22Rv1 (cell line): Measurements from ENCODE around the gene CRADD.
A peak's percentile ranks its signal among the peaks of the same experiment; 100 is the strongest.

Experiments
- H3K27ac ChIP-seq: fragments of 450-650 bp; 2 replicates; pipeline ENCODE4 v1.5.1; 2017
- ZFX ChIP-seq: fragments of 450-650 bp; IDR thresholded peaks from 2 replicates; pipeline ENCODE4 v1.6.1; 2017; ENCODE audit warnings: antibody characterized with exemption, borderline replicate concordance
- TF ChIP-seq, protein P1 (sequence below): fragments of 450-650 bp; IDR thresholded peaks from 2 replicates; pipeline ENCODE4 v1.5.1; 2017; ENCODE audit warnings: mild to moderate bottlenecking

Gene CRADD

DNA sequence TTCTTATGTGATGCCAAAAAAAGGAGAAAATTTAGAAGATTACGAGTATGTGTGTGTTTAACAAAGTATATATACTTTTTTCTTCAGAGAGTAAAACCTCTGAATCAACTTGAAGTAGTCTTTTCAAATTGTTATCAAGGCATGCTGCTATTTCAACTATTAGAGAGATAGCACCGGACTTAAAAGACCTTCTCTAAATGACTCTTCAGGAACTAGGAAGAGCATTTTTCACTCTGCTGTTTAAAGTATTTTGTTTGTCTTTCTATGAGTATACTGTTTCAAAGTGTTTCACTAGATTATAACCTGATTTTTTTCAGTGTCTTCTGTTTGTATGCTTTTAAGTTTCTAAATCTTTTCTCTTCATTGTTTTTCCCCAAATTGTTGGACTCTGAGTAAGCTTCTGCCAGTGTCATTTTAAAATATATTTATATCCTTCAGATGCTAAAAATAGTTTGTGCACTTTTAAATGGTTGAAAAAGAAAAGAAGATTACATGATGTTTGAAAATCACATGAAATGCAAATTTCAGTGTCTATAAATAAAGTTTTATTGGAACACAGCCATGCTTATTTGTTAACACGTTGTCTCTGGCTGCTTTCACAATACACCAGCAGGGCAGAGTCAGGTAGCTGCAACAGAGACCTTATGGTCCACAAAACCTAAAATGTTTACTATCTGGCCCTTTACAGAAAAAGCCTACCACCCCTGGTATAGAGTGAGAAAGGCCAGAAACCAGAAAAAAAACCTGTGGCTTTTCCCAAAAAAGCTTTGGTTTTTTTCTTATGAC is 21.3 kb downstream of the CRADD start:
- TF ChIP-seq, protein P1, sequence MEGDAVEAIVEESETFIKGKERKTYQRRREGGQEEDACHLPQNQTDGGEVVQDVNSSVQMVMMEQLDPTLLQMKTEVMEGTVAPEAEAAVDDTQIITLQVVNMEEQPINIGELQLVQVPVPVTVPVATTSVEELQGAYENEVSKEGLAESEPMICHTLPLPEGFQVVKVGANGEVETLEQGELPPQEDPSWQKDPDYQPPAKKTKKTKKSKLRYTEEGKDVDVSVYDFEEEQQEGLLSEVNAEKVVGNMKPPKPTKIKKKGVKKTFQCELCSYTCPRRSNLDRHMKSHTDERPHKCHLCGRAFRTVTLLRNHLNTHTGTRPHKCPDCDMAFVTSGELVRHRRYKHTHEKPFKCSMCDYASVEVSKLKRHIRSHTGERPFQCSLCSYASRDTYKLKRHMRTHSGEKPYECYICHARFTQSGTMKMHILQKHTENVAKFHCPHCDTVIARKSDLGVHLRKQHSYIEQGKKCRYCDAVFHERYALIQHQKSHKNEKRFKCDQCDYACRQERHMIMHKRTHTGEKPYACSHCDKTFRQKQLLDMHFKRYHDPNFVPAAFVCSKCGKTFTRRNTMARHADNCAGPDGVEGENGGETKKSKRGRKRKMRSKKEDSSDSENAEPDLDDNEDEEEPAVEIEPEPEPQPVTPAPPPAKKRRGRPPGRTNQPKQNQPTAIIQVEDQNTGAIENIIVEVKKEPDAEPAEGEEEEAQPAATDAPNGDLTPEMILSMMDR, result no peak

DNA sequence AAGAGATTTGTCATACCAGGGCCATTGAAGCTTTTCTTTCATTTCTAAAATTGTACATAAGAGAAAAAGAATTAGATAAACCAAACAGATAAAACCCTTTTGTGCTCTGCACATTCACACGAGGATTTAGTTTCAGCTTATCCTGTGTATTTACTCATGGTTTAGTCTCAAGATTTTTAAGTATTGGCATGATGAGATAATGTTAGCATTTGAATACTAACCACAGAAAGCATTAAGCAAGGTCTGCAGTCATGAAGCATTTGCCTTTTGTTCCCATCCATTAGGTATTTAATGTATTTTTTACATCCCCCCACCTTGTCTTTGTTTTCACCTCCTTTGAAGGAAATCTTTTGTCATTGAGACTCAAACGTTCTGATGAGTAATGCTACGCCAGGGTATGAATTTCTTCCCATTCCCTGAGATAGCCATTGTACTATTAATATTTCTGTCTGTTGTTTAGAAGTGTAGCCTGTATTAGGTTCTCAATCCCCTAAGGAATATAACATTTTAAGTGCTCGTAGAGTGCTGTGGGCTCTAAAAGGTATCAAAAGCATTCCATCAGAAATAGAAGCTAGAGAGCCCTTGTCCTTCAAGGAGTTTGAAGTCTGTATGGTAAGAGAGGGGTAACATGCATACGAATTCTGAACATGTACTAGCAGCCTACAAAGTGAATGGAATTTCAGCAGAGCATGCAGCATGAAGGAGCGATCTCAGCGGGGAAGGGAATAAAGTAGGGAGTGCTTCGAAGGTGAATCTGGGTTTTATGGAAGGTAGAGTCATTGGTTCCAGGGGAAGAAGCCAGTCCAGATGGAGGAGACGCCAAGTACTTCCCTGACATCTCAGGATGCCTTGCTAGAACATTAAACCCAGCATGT is 22.3 kb downstream of the CRADD start:
- no peak overlapping the region for H3K27ac ChIP-seq

More for the DNA sequence above, 21.3 kb downstream of the CRADD start:
- H3K27ac ChIP-seq, result no peak overlapping the region

DNA sequence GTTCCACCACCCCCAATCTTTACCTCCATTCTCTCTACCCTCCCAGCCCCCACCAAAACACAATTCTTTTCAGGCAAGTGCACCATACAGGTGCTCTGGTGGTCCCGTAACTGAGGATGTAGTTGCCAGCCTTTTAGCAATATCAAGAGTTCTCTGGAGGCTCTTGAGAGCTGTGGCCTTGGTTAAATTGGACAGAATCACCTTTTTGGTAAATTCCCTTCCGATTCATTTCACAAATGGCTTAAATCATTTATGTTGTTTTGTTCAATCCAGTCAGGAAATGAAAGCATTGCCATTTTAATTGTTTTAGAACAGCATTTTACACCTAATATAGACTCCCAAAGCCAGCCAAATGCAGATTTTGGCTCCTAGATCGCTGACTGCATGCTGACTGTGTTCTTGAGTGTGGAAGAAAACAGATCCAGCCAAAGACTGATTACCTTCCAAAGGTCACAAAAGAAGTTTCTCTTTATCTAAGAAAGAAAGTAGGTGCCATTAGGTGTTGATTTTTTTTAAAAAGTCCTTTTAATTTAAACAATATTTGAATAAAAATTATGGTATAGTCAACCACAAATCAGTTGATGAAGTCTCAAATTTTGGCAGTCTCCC is 25.6 kb downstream of the CRADD start:
- no peak overlapping the region for H3K27ac ChIP-seq
- TF ChIP-seq, protein P1, result no peak
- TF ChIP-seq ZFX, result no peak

More for the DNA sequence above, 22.3 kb downstream of the CRADD start:
- TF ChIP-seq ZFX, result no peak
- TF ChIP-seq, protein P1, result no peak

DNA sequence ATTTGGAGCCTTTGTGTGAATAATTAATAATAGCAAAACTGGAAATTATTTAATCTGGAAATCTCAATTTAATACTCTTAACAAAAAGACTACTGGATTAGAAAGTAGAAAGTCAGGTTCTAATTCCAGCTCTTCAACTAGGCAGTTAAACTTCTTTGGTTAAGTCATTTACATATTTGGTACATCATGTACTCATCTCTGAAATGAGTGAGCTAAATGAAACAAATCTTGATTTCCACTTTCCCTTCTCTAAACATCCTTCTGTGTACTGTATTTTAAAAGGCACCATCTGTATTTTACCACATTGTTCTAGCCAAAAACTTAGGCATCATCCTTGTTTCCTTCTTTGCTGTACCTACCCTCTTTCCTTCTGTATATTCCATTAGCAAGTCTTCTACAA is 26.9 kb downstream of the CRADD start:
- H3K27ac ChIP-seq, result peak overlapping the region; percentile 48
- TF ChIP-seq, protein P1, result no peak
- no peak for TF ChIP-seq ZFX

DNA sequence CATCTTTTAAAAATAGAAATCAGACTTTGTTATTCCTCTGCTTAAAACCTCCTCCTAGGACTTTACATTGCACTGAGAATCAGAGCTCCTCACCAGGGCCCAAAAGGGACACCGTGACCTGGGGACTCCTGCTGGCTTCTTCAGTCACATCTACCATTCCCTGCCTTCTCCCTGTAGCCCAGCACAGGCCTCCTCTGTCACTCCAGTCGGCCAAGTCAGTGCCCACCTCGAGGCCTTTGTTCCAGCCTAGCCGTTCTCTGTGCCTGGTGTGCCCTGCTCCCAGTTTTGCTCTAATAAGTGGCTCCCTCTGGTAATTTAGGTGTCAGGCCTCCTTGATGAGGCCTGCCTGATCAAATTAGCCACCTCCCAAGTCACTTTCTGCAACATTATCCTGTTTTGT is 27.4 kb downstream of the CRADD start:
- peak overlapping the region; percentile 48 for H3K27ac ChIP-seq
- TF ChIP-seq, protein P1, result no peak
- TF ChIP-seq ZFX, result no peak

DNA sequence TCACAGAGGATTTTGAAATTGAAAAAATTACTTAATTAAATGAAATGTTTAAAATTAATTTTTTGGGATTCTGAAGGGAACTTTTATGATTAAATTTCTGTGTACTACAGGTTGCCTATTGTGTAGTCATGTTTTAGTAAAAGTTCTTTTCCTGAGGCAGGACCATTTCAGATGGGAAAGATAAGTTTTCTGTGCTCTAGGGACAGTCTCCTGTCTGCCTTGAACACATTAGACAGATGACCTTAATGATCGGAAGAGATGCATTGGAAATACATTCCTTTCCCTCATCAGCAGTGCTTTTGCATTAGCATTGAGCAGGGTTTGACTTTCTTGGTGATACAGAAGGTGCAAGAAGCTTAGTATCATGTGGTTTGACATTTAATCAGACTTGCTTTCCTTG is 28.1 kb downstream of the CRADD start:
- TF ChIP-seq, protein P1, result no peak
- TF ChIP-seq ZFX, result no peak
- H3K27ac ChIP-seq, result no peak overlapping the region
